Skin of body (tissue), 3 donors: ENCODE measurements around the gene CCDC197. TPM values are rescaled to one million over a fixed set of nuclear protein-coding genes. Genes with fewer than 3 reads are reported as not detected.

Experiments
- DNase-seq: peaks from one replicate; lab custom pipeline; 2025; lab: John Stamatoyannopoulos, UW
- small RNA-seq: library from RNA; depleted of rRNA; stranded (forward); fragments of <200 nt; gene quantifications from one replicate; pipeline ENCODE3, GENCODE V24; 2014; ENCODE audit warnings: low replicate concordance
- total RNA-seq: library from RNA; depleted of rRNA; stranded (reverse); fragments of >200 nt; gene quantifications from one replicate; pipeline ENCODE4 v1.2.3, GENCODE V29; 2014

Gene CCDC197
- total RNA-seq, 1 donor from 2014 or later = not detected

DNA sequence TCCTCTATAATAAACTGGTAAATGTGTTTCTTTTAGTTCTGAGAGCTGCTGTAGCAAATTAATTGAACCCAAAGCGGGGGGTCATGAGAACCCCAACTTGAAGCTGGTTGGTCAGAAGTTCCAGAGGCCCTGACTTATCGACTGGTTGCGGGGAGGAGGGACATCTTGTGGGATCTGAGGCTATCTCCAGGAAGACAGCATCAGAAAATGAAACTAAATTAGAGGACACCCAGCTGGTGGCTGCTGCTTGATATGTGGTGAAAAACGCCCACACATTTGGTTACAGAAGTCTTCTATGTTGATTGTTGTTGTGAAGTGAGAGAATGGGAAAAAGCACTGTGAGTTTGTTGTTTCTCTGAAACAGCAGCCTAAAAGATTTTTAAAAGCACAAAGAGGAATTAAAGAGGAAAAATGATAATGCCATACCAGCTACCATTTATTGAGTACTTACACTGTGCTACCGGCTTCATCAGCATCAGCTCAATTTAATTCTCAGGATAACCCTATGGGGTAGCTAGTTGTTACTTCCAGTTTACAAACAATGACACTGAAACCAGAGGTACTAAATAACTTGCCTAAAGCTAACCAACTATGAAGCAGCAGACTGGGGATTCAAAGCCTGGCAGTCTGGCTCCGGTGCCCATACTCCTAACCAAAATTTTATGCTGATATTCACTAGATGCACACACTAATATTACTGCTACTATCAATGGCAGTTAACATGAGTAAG lies 59.6 kb downstream of the CCDC197 start:
- DNase-seq = no peak

GRCh38 chr14:94058128-94058673 lies 61.1 kb downstream of the CCDC197 start:
- DNase-seq = no peak

Small RNA genes lying within 50 kb of the gene (small RNA-seq; reads per million reads assigned to genes)
- not detected for gene MIR4506

Other genes with a start within 250 kb of the CCDC197 start
- 0.99 TPM for gene PRIMA1, start 208.8 kb upstream of the CCDC197 start, total RNA-seq
- not detected for gene FAM181A, start 70.0 kb upstream of the CCDC197 start, total RNA-seq
- 6.1 TPM for gene ASB2, start 20.7 kb upstream of the CCDC197 start, total RNA-seq
- gene OTUB2, start 29.0 kb downstream of the CCDC197 start, total RNA-seq = 2.9 TPM
- gene DDX24, start 83.9 kb downstream of the CCDC197 start, total RNA-seq = 64.3 TPM
- gene IFI27L1, start 84.0 kb downstream of the CCDC197 start, total RNA-seq = 10.4 TPM
- gene IFI27, start 113.4 kb downstream of the CCDC197 start, total RNA-seq = 18.3 TPM
- 29.8 TPM for gene IFI27L2, start 132.3 kb downstream of the CCDC197 start, total RNA-seq
- 2.4 TPM for gene PPP4R4, start 177.0 kb downstream of the CCDC197 start, total RNA-seq